GM10248 (cell line): ENCODE results near the gene ROBO1.

Experiments used
- CTCF ChIA-PET: fragments of 300-600 bp; sonication (Branson Sonifier 250); formaldehyde crosslinking; extraction: SDS; loops from one replicate; lab custom pipeline; 2021; ENCODE audit warnings: antibody characterized with exemption; lab: Yijun Ruan, JAX
- POLR2A ChIA-PET: fragments of 350-650 bp; sonication (Branson Sonifier 250); formaldehyde crosslinking; extraction: SDS; loops from one replicate; lab custom pipeline; 2020; ENCODE audit warnings: antibody characterized with exemption; lab: Yijun Ruan, JAX
- DNase-seq: peaks from one replicate; pipeline ENCODE4 v3.0.0; 2012; ENCODE audit errors: extremely low spot score
- TF ChIP-seq, protein P1 (sequence below): IDR thresholded peaks from 2 replicates; pipeline ENCODE4 v1.5.1; 2012; ENCODE audit warnings: mild to moderate bottlenecking, low read depth; ENCODE audit errors: extremely low read depth, missing control alignments, control extremely low read depth

ROBO1 gene

DNA sequence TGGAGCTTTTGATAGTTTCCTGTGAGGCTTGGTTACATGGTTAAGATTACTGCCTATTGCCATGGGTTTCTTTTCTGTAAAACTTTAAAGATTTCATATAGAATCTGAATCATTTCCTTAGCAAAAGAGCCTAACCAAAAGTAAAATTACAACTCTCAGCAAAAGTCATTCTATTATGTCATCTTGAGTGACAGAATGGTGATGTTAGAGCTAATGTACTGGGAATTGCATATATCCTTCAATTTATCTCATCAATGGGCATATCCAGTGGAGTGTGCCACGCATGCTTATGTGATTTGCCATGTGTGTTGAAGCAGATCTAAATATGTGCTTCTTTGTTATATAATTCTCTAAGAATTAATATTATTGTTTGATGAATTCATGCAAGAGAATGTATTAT lies 212.1 kb downstream of the ROBO1 start:
- ChIA-PET CTCF (no interaction called here), POLR2A (no interaction called here)
- no peak for DNase-seq
- TF ChIP-seq, protein P1, sequence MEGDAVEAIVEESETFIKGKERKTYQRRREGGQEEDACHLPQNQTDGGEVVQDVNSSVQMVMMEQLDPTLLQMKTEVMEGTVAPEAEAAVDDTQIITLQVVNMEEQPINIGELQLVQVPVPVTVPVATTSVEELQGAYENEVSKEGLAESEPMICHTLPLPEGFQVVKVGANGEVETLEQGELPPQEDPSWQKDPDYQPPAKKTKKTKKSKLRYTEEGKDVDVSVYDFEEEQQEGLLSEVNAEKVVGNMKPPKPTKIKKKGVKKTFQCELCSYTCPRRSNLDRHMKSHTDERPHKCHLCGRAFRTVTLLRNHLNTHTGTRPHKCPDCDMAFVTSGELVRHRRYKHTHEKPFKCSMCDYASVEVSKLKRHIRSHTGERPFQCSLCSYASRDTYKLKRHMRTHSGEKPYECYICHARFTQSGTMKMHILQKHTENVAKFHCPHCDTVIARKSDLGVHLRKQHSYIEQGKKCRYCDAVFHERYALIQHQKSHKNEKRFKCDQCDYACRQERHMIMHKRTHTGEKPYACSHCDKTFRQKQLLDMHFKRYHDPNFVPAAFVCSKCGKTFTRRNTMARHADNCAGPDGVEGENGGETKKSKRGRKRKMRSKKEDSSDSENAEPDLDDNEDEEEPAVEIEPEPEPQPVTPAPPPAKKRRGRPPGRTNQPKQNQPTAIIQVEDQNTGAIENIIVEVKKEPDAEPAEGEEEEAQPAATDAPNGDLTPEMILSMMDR, result no peak

DNA sequence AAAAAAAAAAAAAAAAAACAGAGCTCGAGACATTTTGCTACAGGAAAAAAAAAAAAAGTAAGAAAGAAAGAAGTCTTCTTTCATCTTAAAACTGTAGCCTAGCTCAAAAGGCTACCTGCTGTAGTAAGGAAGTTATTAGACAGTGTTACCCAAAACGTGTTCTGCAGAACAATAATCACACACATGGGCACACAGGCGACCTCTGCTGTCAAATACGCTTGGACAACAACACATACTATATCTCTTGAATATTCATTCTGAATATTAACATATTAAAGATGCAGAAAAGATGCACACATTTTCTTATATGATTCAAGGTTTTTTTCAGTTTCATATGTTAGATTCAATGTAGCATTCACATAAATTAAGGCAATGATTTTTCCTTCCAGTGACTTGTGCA lies 215.8 kb downstream of the ROBO1 start:
- ChIA-PET POLR2A (no interaction called here), CTCF (interaction anchor here (1.3 kb wide), 1 partner anchor 9 kb away, joined by 3 read pairs; no protein-coding TSS in a partner anchor)
- TF ChIP-seq, protein P1, result no peak
- DNase-seq, result no peak

DNA sequence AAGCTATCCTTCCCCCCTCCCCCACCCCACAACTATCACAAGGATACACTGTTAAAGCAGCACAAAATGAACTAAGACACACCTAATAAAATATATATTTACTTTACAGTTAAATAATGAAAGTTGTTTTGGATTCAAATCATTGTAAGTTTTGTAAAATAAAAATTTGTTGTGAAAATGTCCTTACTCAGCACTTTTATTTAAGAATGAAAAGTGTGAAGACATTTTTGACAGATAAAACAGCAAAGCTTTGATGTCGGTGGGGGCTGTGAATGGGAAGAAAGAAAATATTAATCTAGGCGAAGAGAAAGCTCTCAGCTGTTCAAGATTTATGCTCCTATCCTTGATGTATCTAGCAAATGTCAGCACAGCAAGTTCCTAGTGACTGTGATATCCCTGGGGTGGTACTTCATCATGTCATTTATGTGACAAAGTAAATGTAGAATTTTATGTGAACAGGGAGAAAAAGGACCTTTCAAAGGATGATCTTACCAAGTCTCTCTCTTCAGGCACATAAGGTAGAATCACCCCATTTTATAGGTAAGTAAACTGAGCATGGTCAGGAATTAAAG lies 216.4 kb downstream of the ROBO1 start:
- POLR2A ChIA-PET, result no interaction called here
- DNase-seq, result no peak
- TF ChIP-seq, protein P1, result no peak
- CTCF ChIA-PET, result interaction anchor here (1.3 kb wide), 1 partner anchor 8 kb away, joined by 3 read pairs; no protein-coding TSS in a partner anchor

DNA sequence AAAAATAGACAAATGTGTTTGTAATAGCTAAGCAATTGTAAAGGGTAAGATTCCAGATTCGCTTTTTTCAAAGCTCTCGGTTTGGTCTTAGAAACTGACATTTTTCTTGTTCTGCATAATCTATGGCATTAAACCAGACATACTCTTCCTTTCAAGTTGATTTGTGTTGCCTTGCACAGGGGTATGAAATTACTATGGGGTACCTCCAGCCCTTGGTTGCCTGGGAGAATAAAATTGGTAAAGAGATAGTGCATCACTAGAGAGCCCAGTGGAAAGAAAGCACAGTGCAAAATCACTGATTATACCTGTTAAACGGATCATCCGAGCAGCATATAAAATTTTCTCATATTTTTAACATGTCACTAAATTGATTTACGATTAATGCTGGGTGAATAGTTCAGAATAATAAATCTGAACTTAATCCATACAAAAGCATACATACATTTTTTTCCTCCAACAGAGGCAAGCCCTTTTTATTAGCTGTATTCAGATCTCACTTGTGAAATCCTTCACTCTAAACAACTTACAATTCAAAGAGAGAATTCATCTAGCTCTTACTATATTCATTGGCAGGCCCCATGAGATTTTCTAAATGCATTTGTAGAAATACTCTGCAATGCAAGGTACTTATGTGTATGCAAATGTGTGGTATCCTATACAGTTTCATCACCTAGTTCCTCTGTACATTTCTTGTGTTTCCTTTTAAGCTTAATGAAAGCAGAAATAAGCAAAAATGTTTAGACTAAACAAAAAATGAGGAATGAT lies 224.4 kb downstream of the ROBO1 start:
- DNase-seq, result no peak
- ChIA-PET POLR2A (no interaction called here), CTCF (interaction anchor here (0.8 to 2.2 kb wide), 3 partner anchors 9 to 22 kb away, joined by 3 to 5 read pairs (median 3); no protein-coding TSS in a partner anchor)
- TF ChIP-seq, protein P1, result no peak

DNA sequence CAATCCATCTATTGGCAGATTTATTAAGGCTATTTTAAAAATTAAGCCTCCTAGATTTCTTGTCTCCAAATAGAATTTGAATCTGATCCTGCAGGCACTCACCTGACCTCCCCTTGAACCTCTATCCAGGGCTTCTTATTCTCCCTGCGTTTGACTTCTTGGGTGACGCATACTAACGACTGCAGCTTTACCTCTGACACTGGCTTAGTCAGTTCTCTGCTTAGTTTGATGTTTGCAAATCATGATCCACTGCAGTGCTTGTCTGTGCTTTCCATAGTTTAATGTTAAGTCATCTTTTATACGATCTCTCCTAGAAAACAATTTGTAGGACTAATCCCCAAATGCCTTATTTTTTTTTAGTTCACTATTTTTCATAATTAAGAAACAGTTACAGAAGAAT lies 233.1 kb downstream of the ROBO1 start:
- ChIA-PET POLR2A (no interaction called here), CTCF (no interaction called here)
- TF ChIP-seq, protein P1, result no peak
- DNase-seq, result no peak

DNA sequence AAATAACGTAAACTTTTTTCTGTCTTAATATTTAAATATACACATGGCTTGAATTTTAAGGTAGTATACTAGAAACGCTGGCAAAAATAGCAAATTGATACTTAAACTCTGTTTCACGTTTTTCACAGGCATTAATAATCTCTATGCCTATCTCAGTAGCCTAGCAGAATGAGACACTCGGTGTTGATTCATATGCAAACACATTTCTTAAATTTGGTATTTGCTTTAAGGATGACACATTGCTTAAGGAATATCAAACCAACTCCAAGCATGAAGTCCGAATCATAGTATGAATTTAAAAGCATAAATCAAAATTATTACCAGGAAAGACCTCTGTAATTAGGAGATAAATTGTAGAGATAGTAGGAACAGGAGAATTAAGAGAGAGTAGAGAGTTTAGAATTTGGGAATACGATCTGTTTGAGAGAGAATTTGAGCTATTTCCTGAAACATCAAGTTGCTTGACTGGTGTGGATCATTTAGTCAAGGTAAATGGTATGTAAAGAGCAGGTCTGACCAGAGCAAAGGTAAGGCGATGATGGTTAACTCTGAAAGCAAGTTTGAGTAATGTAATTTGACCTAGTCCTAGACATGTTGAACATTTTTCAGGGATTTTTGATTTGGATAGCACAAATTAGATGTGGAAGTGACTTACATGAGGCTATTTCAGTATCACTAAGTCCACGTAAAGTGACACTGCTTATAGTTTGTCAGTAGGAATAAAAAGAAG lies 236.1 kb downstream of the ROBO1 start:
- ChIA-PET POLR2A (no interaction called here), CTCF (no interaction called here)
- DNase-seq, result no peak
- TF ChIP-seq, protein P1, result no peak
